NB4 (cell line): Measurements from ENCODE around the gene ARVCF.

Experiments
- CTCF ChIP-seq: IDR thresholded peaks from one replicate; pipeline ENCODE4 v1.5.1; 2012; ENCODE audit warnings: low read depth, low read length
- MYC ChIP-seq: IDR thresholded peaks from 2 replicates; pipeline ENCODE4 v1.6.1; 2011; ENCODE audit warnings: low read depth, low read length
- POLR2A ChIP-seq: IDR thresholded peaks from 2 replicates; pipeline ENCODE4 v1.6.1; 2011; ENCODE audit warnings: mild to moderate bottlenecking; ENCODE audit not compliant: insufficient read length; ENCODE audit errors: extremely low read depth

GRCh38 chr22:19966908-19967750 lies 49.5 kb downstream of the ARVCF start:
- TF ChIP-seq CTCF (no peak), POLR2A (no peak), MYC (no peak)
